Heart left ventricle (tissue), 13 donors: ENCODE measurements around the gene DPEP3.

ENCODE experiments used
- CTCF ChIP-seq, 12 donors: fragments of 200-600 bp; sonication (generic) in 4 of 12; IDR thresholded peaks; one replicate each; pipeline versions ENCODE4 v1.5.0 to v1.8.0; 2018 to 2022; ENCODE audit warnings: antibody characterized with exemption in 12 of 12, mild to moderate bottlenecking in 5 of 12
- POLR2A ChIP-seq, 2 donors: fragments of 450-650 bp; IDR thresholded peaks; one replicate each; pipeline ENCODE4 v1.6.1; 2017; ENCODE audit warnings: antibody characterized with exemption in 2 of 2, mild to moderate bottlenecking in 2 of 2, moderate library complexity in 2 of 2
- donor health status: ischemic (EF 13 %, LVEDD 7.1; RV severe dilation, severe dysfunction).
- donor health status: DM: no; HTN: yes; CAD: no.
- donor health status: DM: no; HTN: no; CAD: no.
- donor health status: ischemic (EF 25% LVEDD 6.9; RV normal size, moderate dysfunction).
- donor health status: ischemic (EF 25% LVEDD 5.7; RV mildly dilated, moderate dysfunction).
- donor health status: ischemic (EF 35%, LVEDD 5.7; RV mildly dilated, moderate dysfunction).
- donor health status: nonischemic (EF 11% LVEDD 7.7; RV severe dilation, severe dysfunction).
- donor health status: DM: yes; HTN: yes; CAD: no.
- donor health status: PGD.
- donor health status: ischemic (EF 29% LVEDD 5.4; RV normal size, mild dysfunction).
- donor health status: nonischemic (EF 23%, LVEDD 6.1; RV moderate dilation, normal function).

DNA sequence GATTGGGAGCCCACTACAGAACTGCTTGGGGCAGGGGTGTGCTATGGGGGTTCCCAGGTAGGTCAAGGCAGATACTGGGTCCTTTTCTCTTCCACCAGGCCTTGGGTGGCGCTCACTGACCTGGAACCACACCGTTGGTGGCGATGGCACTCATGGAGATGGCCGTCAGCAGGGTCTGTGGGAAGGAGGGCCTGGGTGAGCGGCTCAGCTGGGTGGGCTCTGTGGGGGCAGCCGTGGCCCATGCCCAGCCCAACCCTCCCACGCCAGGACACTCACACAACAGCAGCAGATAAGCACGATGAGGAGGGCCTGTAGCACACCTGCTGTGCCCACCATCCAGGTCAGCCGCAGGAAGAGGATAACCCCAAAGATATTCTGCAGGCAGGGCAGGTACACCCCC, 22.7 kb downstream of the DPEP3 start:
- TF ChIP-seq CTCF (IDR thresholded peaks at IDR 0.05) (no peak), POLR2A (IDR thresholded peaks at IDR 0.05) (no peak)
